WTC11 (cell line): Measurements from ENCODE around the gene CFAP299. TPM values are rescaled to one million over a fixed set of nuclear protein-coding genes. Genes with fewer than 3 reads are reported as not detected.

ENCODE experiments used
- ATAC-seq: fragments of 200-7000 bp; cut with Tn5 transposase; 2 replicates; pipeline ENCODE4 v1.10.0; 2021; ENCODE audit warnings: mild to moderate bottlenecking, moderate library complexity
- CTCF ChIA-PET: fragments of 300-600 bp; sonication (Branson Sonifier 250); formaldehyde crosslinking; loops from one replicate; lab custom pipeline; 2021; ENCODE audit warnings: antibody characterized with exemption; lab: Charles Lee
- POLR2A ChIA-PET: fragments of 350-600 bp; sonication (Branson Sonifier 250); formaldehyde crosslinking; loops from one replicate; lab custom pipeline; 2021; ENCODE audit warnings: antibody characterized with exemption; lab: Charles Lee
- DNase-seq: peaks from one replicate; pipeline ENCODE4 v3.0.0; 2021; ENCODE audit warnings: low spot score
- H3K27ac Mint-ChIP-seq: 2 replicates; pipeline ENCODE4 v1.8.0; 2021; ENCODE audit warnings: mixed read lengths
- H3K27me3 Mint-ChIP-seq: 2 replicates; pipeline ENCODE4 v1.8.0; 2021; ENCODE audit warnings: low read depth, mild to moderate bottlenecking, moderate library complexity, mixed read lengths
- H3K36me3 Mint-ChIP-seq: 2 replicates; pipeline ENCODE4 v1.8.0; 2021; ENCODE audit warnings: mixed read lengths
- H3K4me1 Mint-ChIP-seq: 2 replicates; pipeline ENCODE4 v1.8.0; 2022; ENCODE audit warnings: mixed read lengths
- H3K4me3 Mint-ChIP-seq: 2 replicates; pipeline ENCODE4 v1.8.0; 2021; ENCODE audit warnings: mild to moderate bottlenecking, moderate library complexity, mixed read lengths
- H3K9me3 Mint-ChIP-seq: 2 replicates; pipeline ENCODE4 v1.8.0; 2021; ENCODE audit warnings: mixed read lengths
- ATF2 ChIP-seq: sonication (generic); formaldehyde crosslinking; IDR thresholded peaks from 2 replicates; pipeline ENCODE4 v1.8.1; 2022; ENCODE audit warnings: low read depth, missing genetic modification reagents, borderline replicate concordance
- ATF3 ChIP-seq: sonication (generic); formaldehyde crosslinking; conservative IDR thresholded peaks from 2 replicates; pipeline ENCODE4 v1.8.1; 2022; ENCODE audit warnings: mild to moderate bottlenecking, missing genetic modification reagents
- CREB1 ChIP-seq: sonication (generic); formaldehyde crosslinking; IDR thresholded peaks from 2 replicates; pipeline ENCODE4 v1.8.0; 2023; ENCODE audit warnings: mild to moderate bottlenecking, missing genetic modification reagents
- CREM ChIP-seq: sonication (generic); formaldehyde crosslinking; IDR thresholded peaks from 2 replicates; pipeline ENCODE4 v1.8.1; 2022; ENCODE audit warnings: mild to moderate bottlenecking, missing genetic modification reagents, moderate library complexity
- ELF4 ChIP-seq: sonication (generic); formaldehyde crosslinking; IDR thresholded peaks from 2 replicates; pipeline ENCODE4 v1.8.1; 2022; ENCODE audit warnings: low read depth, mild to moderate bottlenecking, moderate library complexity, missing genetic modification reagents
- ERG ChIP-seq: fragments of 250-450 bp; sonication (Bioruptor Pico); IDR thresholded peaks from 2 replicates; pipeline ENCODE4 v1.8.0; 2021; ENCODE audit warnings: mild to moderate bottlenecking
- ETV6 ChIP-seq: sonication (generic); formaldehyde crosslinking; IDR thresholded peaks from 2 replicates; pipeline ENCODE4 v1.8.1; 2022; ENCODE audit warnings: mild to moderate bottlenecking, missing genetic modification reagents
- FOXJ3 ChIP-seq: sonication (generic); formaldehyde crosslinking; IDR thresholded peaks from 2 replicates; pipeline ENCODE4 v1.9.0; 2021; ENCODE audit warnings: missing genetic modification reagents, mild to moderate bottlenecking, borderline replicate concordance
- FOXP1 ChIP-seq: sonication (generic); formaldehyde crosslinking; IDR thresholded peaks from 2 replicates; pipeline ENCODE4 v1.8.0; 2022; ENCODE audit warnings: missing genetic modification reagents, mild to moderate bottlenecking, moderate library complexity, borderline replicate concordance
- IRF2 ChIP-seq: sonication (generic); formaldehyde crosslinking; IDR thresholded peaks from 2 replicates; pipeline ENCODE4 v1.8.0; 2022; ENCODE audit warnings: low read depth, missing genetic modification reagents, borderline replicate concordance
- PRRX2 ChIP-seq: fragments of 250-450 bp; sonication (Bioruptor Pico); IDR thresholded peaks from 2 replicates; pipeline ENCODE4 v1.8.0; 2021; ENCODE audit warnings: mild to moderate bottlenecking
- TEAD4 ChIP-seq: sonication (generic); formaldehyde crosslinking; IDR thresholded peaks from 2 replicates; pipeline ENCODE4 v1.8.0; 2022; ENCODE audit warnings: mild to moderate bottlenecking, missing genetic modification reagents
- ZBTB21 ChIP-seq: sonication (generic); formaldehyde crosslinking; IDR thresholded peaks from 2 replicates; pipeline ENCODE4 v1.8.1; 2023; ENCODE audit warnings: mild to moderate bottlenecking, missing genetic modification reagents, borderline replicate concordance
- ZNF219 ChIP-seq: sonication (generic); formaldehyde crosslinking; IDR thresholded peaks from 2 replicates; pipeline ENCODE4 v1.8.0; 2023; ENCODE audit warnings: missing genetic modification reagents, mild to moderate bottlenecking, borderline replicate concordance
- ZNF263 ChIP-seq: sonication (generic); formaldehyde crosslinking; IDR thresholded peaks from 2 replicates; pipeline ENCODE4 v1.8.1; 2022; ENCODE audit warnings: low read depth, mild to moderate bottlenecking, moderate library complexity, missing genetic modification reagents
- ZNF317 ChIP-seq: sonication (generic); formaldehyde crosslinking; IDR thresholded peaks from 2 replicates; pipeline ENCODE4 v1.8.1; 2023; ENCODE audit warnings: low read depth, mild to moderate bottlenecking, moderate library complexity, missing genetic modification reagents, borderline replicate concordance
- ZNF512 ChIP-seq: sonication (generic); formaldehyde crosslinking; IDR thresholded peaks from 2 replicates; pipeline ENCODE4 v1.8.1; 2022; ENCODE audit warnings: missing genetic modification reagents, borderline replicate concordance
- total RNA-seq: library from RNA; stranded (reverse); gene quantifications from 3 replicates; pipeline ENCODE4 v1.2.3, GENCODE V29; 2021
- TF ChIP-seq, protein P1 (sequence below): sonication (generic); formaldehyde crosslinking; IDR thresholded peaks from 2 replicates; pipeline ENCODE4 v1.8.0; 2022; ENCODE audit warnings: mild to moderate bottlenecking, missing genetic modification reagents
- TF ChIP-seq, protein P2 (sequence below): sonication (generic); formaldehyde crosslinking; IDR thresholded peaks from 2 replicates; pipeline ENCODE4 v1.8.1; 2023; ENCODE audit warnings: mild to moderate bottlenecking, missing genetic modification reagents
- TF ChIP-seq, protein P3 (sequence below): sonication (generic); formaldehyde crosslinking; IDR thresholded peaks from 2 replicates; pipeline ENCODE4 v1.8.1; 2022; ENCODE audit warnings: low read depth, mild to moderate bottlenecking, moderate library complexity, missing genetic modification reagents, borderline replicate concordance

The CFAP299 gene
- total RNA-seq, 1 experiment from 2014 or later, result not detected

DNA sequence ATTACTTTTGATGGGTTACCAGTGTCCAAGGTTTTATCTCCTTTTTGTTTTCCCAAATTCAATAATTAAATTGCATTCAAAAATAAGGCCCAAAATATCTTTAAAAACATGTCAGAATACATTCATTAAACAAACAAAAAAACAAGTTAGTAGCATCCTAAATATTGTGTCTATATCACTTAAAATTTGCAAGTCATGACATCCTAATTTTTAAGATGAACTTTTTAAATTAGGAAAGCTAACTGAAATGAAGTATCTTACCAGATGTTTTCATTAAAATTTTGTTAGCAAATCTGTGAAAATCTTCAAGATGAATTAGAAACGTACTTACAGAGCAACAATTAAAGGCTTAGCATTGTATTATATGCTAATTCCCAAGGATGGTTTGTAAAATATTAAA, 962 bp upstream of the CFAP299 start:
- TF ChIP-seq PRRX2 (CRISPR knock-in tag) (no peak), ZNF512 (CRISPR knock-in tag) (no peak), TEAD4 (CRISPR knock-in tag) (no peak), ELF4 (CRISPR knock-in tag) (no peak), CREB1 (CRISPR knock-in tag) (no peak), IRF2 (no peak), FOXJ3 (CRISPR knock-in tag) (no peak), ZNF263 (CRISPR knock-in tag) (no peak), ERG (CRISPR knock-in tag) (no peak), FOXP1 (CRISPR knock-in tag) (no peak), ZNF317 (CRISPR knock-in tag) (no peak), ZBTB21 (CRISPR knock-in tag) (no peak), ATF3 (CRISPR knock-in tag) (no peak), ZNF219 (CRISPR knock-in tag) (no peak), CREM (CRISPR knock-in tag) (no peak), ATF2 (CRISPR knock-in tag) (no peak), ETV6 (CRISPR knock-in tag) (no peak)
- TF ChIP-seq, protein P1, sequence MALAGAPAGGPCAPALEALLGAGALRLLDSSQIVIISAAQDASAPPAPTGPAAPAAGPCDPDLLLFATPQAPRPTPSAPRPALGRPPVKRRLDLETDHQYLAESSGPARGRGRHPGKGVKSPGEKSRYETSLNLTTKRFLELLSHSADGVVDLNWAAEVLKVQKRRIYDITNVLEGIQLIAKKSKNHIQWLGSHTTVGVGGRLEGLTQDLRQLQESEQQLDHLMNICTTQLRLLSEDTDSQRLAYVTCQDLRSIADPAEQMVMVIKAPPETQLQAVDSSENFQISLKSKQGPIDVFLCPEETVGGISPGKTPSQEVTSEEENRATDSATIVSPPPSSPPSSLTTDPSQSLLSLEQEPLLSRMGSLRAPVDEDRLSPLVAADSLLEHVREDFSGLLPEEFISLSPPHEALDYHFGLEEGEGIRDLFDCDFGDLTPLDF, result no peak
- TF ChIP-seq, protein P2, sequence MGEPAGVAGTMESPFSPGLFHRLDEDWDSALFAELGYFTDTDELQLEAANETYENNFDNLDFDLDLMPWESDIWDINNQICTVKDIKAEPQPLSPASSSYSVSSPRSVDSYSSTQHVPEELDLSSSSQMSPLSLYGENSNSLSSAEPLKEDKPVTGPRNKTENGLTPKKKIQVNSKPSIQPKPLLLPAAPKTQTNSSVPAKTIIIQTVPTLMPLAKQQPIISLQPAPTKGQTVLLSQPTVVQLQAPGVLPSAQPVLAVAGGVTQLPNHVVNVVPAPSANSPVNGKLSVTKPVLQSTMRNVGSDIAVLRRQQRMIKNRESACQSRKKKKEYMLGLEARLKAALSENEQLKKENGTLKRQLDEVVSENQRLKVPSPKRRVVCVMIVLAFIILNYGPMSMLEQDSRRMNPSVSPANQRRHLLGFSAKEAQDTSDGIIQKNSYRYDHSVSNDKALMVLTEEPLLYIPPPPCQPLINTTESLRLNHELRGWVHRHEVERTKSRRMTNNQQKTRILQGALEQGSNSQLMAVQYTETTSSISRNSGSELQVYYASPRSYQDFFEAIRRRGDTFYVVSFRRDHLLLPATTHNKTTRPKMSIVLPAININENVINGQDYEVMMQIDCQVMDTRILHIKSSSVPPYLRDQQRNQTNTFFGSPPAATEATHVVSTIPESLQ (CRISPR knock-in tag), result no peak
- TF ChIP-seq, protein P3, sequence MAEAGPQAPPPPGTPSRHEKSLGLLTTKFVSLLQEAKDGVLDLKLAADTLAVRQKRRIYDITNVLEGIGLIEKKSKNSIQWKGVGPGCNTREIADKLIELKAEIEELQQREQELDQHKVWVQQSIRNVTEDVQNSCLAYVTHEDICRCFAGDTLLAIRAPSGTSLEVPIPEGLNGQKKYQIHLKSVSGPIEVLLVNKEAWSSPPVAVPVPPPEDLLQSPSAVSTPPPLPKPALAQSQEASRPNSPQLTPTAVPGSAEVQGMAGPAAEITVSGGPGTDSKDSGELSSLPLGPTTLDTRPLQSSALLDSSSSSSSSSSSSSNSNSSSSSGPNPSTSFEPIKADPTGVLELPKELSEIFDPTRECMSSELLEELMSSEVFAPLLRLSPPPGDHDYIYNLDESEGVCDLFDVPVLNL (CRISPR knock-in tag), result no peak
- POLR2A ChIA-PET, result no interaction called here
- Mint-ChIP-seq H3K4me1 (peaks cover 8% of the 10 kb centered on the region), H3K9me3 (no peaks in the 10 kb centered on the region), H3K27ac (no peak overlapping the region), H3K36me3 (no peaks in the 10 kb centered on the region), H3K4me3 (no peak overlapping the region), H3K27me3 (peaks cover 29% of the 10 kb centered on the region)
- CTCF ChIA-PET, result interaction anchor here (2.4 to 2.9 kb wide), 3 partner anchors 12 to 132 kb away, joined by 9 to 19 read pairs (median 15); partner anchors contain the start of gene FGF5
- ATAC-seq (no peak), DNase-seq (no peak)
